BE2C (cell line): ENCODE measurements around the gene KCNH8.

Experiments
- DNase-seq: peaks from one replicate; pipeline ENCODE4 v3.0.0-alpha.2; 2020
- H3K27me3 ChIP-seq: fragments of 250-450 bp; sonication (Bioruptor Pico); 2 replicates; pipeline ENCODE4 v1.5.1; 2020; ENCODE audit warnings: mild to moderate bottlenecking
- H3K36me3 ChIP-seq: fragments of 250-450 bp; sonication (Bioruptor Pico); 2 replicates; pipeline ENCODE4 v1.5.1; 2020; ENCODE audit warnings: mild to moderate bottlenecking
- H3K4me1 ChIP-seq: fragments of 250-450 bp; sonication (Bioruptor Pico); 2 replicates; pipeline ENCODE4 v1.5.1; 2020
- H3K4me3 ChIP-seq: 2 replicates; pipeline ENCODE4 v1.5.1; 2011; ENCODE audit warnings: low read depth, low read length
- H3K9me3 ChIP-seq: fragments of 250-450 bp; sonication (Bioruptor Pico); 2 replicates; pipeline ENCODE4 v1.5.1; 2020
- CTCF ChIP-seq: IDR thresholded peaks from 2 replicates; pipeline ENCODE4 v1.5.1; 2012; ENCODE audit warnings: mild to moderate bottlenecking, low read depth, low read length

KCNH8 gene

GRCh38 chr3:19399356-19399755 is 251.0 kb downstream of the KCNH8 start:
- TF ChIP-seq CTCF, result no peak
- Histone ChIP-seq H3K9me3 (no peaks in the 10 kb centered on the region), H3K27me3 (no peaks in the 10 kb centered on the region), H3K4me1 (no peaks in the 10 kb centered on the region), H3K36me3 (no peaks in the 10 kb centered on the region), H3K4me3 (no peak overlapping the region)
- DNase-seq, result no peak

DNA sequence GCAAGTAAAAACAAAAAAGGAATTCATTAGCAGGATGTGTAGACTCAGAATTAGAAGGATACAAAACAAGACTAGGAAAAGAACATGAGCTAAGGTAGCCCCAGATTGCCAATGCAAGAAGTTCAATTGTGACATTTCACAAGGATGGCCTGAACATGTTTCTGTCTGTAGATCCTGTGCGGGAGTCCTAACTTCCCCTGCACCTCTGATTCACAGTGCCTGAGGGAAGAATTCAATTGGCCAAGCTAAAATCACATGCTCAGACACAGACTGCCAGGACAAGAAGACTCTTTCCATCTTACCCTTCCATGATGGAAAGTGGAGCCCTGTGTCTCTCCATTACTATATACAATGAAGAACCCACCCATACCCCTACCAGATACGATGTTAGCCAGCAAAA is 251.5 kb downstream of the KCNH8 start:
- TF ChIP-seq CTCF, result no peak
- no peak for DNase-seq
- H3K36me3 ChIP-seq, result no peaks in the 10 kb centered on the region
- H3K4me3 ChIP-seq, result no peak overlapping the region
- no peaks in the 10 kb centered on the region for H3K9me3 ChIP-seq
- H3K27me3 ChIP-seq, result no peaks in the 10 kb centered on the region
- H3K4me1 ChIP-seq, result no peaks in the 10 kb centered on the region

- Histone ChIP-seq H3K4me1 (no peaks in the 10 kb centered on the region), H3K9me3 (no peaks in the 10 kb centered on the region), H3K36me3 (no peaks in the 10 kb centered on the region), H3K4me3 (no peak overlapping the region), H3K27me3 (no peaks in the 10 kb centered on the region)
- TF ChIP-seq CTCF, result no peak
- no peak for DNase-seq
Measured at GRCh38 chr3:19420159-19420558, 271.8 kb downstream of the KCNH8 start.

DNA sequence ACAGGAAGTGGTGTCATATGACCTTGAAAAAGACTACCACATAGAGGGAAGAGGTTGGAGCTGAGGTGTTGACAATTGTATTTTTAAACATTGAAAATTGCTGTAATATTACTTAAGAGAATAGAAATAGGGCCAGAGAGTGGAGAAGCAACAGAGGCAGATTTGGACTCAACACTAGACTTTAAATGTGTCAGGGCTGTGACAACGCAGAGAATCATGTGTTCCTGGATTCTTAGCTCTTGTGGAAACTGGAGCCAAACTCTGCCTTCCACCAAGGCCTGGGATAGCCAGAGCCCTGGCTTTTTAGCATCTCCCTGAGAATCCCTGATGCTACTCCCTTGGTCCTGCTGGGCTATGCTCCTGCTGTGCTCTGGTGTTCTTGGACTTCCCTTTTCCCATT is 277.5 kb downstream of the KCNH8 start:
- no peaks in the 10 kb centered on the region for H3K4me1 ChIP-seq
- H3K27me3 ChIP-seq, result no peaks in the 10 kb centered on the region
- no peak for DNase-seq
- H3K36me3 ChIP-seq, result no peaks in the 10 kb centered on the region
- H3K4me3 ChIP-seq, result no peak overlapping the region
- no peaks in the 10 kb centered on the region for H3K9me3 ChIP-seq
- TF ChIP-seq CTCF, result no peak

GRCh38 chr3:19427422-19428149 is 279.3 kb downstream of the KCNH8 start:
- H3K4me3 ChIP-seq, result no peak overlapping the region

More at GRCh38 chr3:19427422-19428149, 279.3 kb downstream of the KCNH8 start:
- H3K27me3 ChIP-seq, result no peaks in the 10 kb centered on the region
- no peak for DNase-seq
- no peaks in the 10 kb centered on the region for H3K9me3 ChIP-seq
- no peak for TF ChIP-seq CTCF
- H3K36me3 ChIP-seq, result no peaks in the 10 kb centered on the region
- no peaks in the 10 kb centered on the region for H3K4me1 ChIP-seq
